GM23338 (cell line): ENCODE results near the gene POU4F2. TPM values are rescaled to one million over a fixed set of nuclear protein-coding genes. Genes with fewer than 3 reads are reported as not detected.

Experiments
- CREB1 ChIP-seq: fragments of 250-450 bp; sonication (Bioruptor Pico); IDR thresholded peaks from 2 replicates; pipeline ENCODE4 v1.5.0; 2020; ENCODE audit warnings: low read depth, mild to moderate bottlenecking, moderate library complexity
- EZH2 ChIP-seq: fragments of 200-600 bp; sonication (generic); IDR thresholded peaks from one replicate; pipeline ENCODE4 v1.8.0; 2017; ENCODE audit warnings: antibody characterized with exemption, mild to moderate bottlenecking, low read depth; ENCODE audit not compliant: unreplicated experiment
- EZH2phosphoT487 ChIP-seq: fragments of 200-600 bp; sonication (generic); IDR thresholded peaks from one replicate; pipeline ENCODE4 v1.8.1; 2018; ENCODE audit warnings: antibody characterized with exemption; ENCODE audit not compliant: unreplicated experiment
- JUNB ChIP-seq: IDR thresholded peaks from one replicate; pipeline ENCODE4 v1.6.1; 2016; ENCODE audit warnings: antibody characterized with exemption; ENCODE audit not compliant: unreplicated experiment
- STAT1 ChIP-seq: IDR thresholded peaks from one replicate; pipeline ENCODE4 v1.6.1; 2016; ENCODE audit warnings: antibody characterized with exemption; ENCODE audit not compliant: unreplicated experiment
- ZNF114 ChIP-seq: fragments of 250-450 bp; sonication (Bioruptor Pico); IDR thresholded peaks from 2 replicates; pipeline ENCODE4 v1.5.0; 2020; ENCODE audit warnings: mild to moderate bottlenecking, moderate library complexity
- polyA plus RNA-seq: library from polyadenylated mRNA; unstranded; fragments of >200 nt; fragmentation: Nextera tagmentation; extraction: Ambion mirVana; gene quantifications from 2 replicates; pipeline ENCODE4 v1.2.1, GENCODE V29; 2016
- total RNA-seq: library from RNA; depleted of rRNA; stranded (reverse); fragments of >200 nt; shearing (Covaris generic); gene quantifications from 2 replicates; pipeline ENCODE4 v1.2.3, GENCODE V29; 2014
- TF ChIP-seq, protein P1 (sequence below): fragments of 250-450 bp; sonication (Bioruptor Pico); IDR thresholded peaks from 2 replicates; pipeline ENCODE4 v1.5.0; 2020; ENCODE audit warnings: mild to moderate bottlenecking, moderate library complexity
- TF ChIP-seq, protein P2 (sequence below): IDR thresholded peaks from 2 replicates; pipeline ENCODE4 v1.6.1; 2016; ENCODE audit warnings: antibody characterized with exemption
- TF ChIP-seq, protein P3 (sequence below), 2 experiments: fragments of 200-600 bp in 1 of 2; sonication (generic) in 1 of 2; conservative IDR thresholded peaks; 2 replicates each; pipeline versions ENCODE4 v1.5.1 to v1.6.1; 2016 to 2017; ENCODE audit warnings: antibody characterized with exemption in 2 of 2, low read depth in 2 of 2, mild to moderate bottlenecking in 2 of 2, moderate library complexity in 1 of 2

The POU4F2 gene
- total and polyA plus RNA-seq, 2 experiments from 2014 or later, result not detected

DNA sequence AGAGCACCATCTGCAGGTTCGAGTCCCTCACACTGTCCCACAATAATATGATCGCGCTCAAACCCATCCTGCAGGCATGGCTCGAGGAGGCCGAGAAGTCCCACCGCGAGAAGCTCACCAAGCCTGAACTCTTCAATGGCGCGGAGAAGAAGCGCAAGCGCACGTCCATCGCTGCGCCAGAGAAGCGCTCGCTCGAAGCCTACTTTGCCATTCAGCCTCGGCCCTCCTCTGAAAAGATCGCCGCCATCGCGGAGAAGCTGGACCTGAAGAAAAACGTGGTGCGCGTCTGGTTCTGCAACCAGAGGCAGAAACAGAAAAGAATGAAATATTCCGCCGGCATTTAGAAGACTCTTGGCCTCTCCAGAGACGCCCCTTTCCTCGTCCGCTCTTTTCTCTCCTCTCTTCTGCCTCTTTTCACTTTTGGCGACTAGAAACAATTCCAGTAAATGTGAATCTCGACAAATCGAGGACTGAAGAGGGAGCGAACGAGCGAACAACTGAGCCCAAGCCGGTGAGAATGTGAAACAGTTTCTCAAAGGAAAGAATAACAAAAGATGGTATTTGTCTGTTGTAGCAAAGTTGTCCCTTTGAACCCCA, 1.9 kb downstream of the POU4F2 start (continued):
- TF ChIP-seq, protein P1, sequence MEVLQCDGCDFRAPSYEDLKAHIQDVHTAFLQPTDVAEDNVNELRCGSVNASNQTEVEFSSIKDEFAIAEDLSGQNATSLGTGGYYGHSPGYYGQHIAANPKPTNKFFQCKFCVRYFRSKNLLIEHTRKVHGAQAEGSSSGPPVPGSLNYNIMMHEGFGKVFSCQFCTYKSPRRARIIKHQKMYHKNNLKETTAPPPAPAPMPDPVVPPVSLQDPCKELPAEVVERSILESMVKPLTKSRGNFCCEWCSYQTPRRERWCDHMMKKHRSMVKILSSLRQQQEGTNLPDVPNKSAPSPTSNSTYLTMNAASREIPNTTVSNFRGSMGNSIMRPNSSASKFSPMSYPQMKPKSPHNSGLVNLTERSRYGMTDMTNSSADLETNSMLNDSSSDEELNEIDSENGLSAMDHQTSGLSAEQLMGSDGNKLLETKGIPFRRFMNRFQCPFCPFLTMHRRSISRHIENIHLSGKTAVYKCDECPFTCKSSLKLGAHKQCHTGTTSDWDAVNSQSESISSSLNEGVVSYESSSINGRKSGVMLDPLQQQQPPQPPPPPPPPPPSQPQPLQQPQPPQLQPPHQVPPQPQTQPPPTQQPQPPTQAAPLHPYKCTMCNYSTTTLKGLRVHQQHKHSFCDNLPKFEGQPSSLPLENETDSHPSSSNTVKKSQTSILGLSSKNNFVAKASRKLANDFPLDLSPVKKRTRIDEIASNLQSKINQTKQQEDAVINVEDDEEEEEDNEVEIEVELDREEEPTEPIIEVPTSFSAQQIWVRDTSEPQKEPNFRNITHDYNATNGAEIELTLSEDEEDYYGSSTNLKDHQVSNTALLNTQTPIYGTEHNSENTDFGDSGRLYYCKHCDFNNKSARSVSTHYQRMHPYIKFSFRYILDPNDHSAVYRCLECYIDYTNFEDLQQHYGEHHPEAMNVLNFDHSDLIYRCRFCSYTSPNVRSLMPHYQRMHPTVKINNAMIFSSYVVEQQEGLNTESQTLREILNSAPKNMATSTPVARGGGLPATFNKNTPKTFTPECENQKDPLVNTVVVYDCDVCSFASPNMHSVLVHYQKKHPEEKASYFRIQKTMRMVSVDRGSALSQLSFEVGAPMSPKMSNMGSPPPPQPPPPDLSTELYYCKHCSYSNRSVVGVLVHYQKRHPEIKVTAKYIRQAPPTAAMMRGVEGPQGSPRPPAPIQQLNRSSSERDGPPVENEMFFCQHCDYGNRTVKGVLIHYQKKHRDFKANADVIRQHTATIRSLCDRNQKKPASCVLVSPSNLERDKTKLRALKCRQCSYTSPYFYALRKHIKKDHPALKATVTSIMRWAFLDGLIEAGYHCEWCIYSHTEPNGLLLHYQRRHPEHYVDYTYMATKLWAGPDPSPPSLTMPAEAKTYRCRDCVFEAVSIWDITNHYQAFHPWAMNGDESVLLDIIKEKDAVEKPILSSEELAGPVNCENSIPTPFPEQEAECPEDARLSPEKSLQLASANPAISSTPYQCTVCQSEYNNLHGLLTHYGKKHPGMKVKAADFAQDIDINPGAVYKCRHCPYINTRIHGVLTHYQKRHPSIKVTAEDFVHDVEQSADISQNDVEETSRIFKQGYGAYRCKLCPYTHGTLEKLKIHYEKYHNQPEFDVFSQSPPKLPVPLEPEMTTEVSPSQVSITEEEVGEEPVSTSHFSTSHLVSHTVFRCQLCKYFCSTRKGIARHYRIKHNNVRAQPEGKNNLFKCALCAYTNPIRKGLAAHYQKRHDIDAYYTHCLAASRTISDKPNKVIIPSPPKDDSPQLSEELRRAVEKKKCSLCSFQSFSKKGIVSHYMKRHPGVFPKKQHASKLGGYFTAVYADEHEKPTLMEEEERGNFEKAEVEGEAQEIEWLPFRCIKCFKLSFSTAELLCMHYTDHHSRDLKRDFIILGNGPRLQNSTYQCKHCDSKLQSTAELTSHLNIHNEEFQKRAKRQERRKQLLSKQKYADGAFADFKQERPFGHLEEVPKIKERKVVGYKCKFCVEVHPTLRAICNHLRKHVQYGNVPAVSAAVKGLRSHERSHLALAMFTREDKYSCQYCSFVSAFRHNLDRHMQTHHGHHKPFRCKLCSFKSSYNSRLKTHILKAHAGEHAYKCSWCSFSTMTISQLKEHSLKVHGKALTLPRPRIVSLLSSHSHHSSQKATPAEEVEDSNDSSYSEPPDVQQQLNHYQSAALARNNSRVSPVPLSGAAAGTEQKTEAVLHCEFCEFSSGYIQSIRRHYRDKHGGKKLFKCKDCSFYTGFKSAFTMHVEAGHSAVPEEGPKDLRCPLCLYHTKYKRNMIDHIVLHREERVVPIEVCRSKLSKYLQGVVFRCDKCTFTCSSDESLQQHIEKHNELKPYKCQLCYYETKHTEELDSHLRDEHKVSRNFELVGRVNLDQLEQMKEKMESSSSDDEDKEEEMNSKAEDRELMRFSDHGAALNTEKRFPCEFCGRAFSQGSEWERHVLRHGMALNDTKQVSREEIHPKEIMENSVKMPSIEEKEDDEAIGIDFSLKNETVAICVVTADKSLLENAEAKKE (CRISPR knock-in tag), result no peak
- TF ChIP-seq JUNB (no peak), ZNF114 (no peak), CREB1 (CRISPR knock-in tag) (no peak), STAT1 (no peak), EZH2 (peak; percentile 92), EZH2phosphoT487 (peak; percentile 85)
- TF ChIP-seq, protein P2, sequence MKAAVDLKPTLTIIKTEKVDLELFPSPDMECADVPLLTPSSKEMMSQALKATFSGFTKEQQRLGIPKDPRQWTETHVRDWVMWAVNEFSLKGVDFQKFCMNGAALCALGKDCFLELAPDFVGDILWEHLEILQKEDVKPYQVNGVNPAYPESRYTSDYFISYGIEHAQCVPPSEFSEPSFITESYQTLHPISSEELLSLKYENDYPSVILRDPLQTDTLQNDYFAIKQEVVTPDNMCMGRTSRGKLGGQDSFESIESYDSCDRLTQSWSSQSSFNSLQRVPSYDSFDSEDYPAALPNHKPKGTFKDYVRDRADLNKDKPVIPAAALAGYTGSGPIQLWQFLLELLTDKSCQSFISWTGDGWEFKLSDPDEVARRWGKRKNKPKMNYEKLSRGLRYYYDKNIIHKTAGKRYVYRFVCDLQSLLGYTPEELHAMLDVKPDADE, result no peak
- TF ChIP-seq, protein P3, sequence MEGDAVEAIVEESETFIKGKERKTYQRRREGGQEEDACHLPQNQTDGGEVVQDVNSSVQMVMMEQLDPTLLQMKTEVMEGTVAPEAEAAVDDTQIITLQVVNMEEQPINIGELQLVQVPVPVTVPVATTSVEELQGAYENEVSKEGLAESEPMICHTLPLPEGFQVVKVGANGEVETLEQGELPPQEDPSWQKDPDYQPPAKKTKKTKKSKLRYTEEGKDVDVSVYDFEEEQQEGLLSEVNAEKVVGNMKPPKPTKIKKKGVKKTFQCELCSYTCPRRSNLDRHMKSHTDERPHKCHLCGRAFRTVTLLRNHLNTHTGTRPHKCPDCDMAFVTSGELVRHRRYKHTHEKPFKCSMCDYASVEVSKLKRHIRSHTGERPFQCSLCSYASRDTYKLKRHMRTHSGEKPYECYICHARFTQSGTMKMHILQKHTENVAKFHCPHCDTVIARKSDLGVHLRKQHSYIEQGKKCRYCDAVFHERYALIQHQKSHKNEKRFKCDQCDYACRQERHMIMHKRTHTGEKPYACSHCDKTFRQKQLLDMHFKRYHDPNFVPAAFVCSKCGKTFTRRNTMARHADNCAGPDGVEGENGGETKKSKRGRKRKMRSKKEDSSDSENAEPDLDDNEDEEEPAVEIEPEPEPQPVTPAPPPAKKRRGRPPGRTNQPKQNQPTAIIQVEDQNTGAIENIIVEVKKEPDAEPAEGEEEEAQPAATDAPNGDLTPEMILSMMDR (conservative IDR thresholded peaks at IDR 0.05; ENCODE audit: low read depth in 2 of 2), result no peak
